HG02588 (cell line): ENCODE measurements around the gene PKP4.
"Not testable (repeated sequence)": the region's sequence is repeated elsewhere in the genome, so short reads cannot be mapped to it uniquely, and the experiment has no call there.

Experiments used
- ATAC-seq: cut with Tn5 transposase; IDR thresholded peaks from one replicate; pipeline ENCODE4 v1.9.1; 2021; ENCODE audit warnings: mild to moderate bottlenecking, moderate library complexity; ENCODE audit not compliant: unreplicated experiment

PKP4 gene

DNA sequence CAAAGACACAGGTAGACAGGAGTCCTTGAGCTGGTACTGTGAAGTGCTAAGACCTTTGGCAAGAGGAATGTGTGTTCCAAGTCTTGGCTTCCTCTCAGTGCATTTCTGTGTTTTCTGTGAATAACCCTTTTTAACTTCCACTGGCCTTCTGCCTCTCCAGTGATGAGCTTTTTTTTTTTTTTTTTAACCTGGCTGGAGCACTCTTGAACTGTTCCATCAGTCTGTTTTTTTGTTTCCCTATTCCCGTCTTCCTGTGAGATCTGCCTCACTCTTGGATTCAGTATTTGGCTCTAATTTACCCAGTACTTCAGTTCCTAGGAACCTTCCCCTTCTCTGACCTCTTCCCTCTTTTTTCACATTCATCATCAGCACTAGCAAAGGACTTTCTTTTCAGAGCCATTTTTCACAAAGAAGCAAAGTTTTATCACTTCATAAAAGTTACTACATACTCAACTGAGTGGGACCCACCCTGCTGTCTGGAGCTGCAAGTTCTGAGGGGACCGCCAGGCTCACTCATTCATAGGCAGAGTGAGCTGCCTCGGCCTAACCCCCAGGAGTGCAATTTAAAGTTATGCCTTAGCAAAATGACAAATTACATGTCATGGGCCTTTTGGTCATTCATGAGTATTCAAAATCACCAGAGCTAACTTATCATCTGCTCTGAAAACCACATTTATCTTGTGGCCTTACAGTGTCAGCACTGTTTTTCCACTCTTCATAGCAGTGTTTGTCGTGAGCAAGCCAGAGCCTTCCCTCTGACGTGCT lies 211.4 kb downstream of the PKP4 start:
- ATAC-seq, result no peak

DNA sequence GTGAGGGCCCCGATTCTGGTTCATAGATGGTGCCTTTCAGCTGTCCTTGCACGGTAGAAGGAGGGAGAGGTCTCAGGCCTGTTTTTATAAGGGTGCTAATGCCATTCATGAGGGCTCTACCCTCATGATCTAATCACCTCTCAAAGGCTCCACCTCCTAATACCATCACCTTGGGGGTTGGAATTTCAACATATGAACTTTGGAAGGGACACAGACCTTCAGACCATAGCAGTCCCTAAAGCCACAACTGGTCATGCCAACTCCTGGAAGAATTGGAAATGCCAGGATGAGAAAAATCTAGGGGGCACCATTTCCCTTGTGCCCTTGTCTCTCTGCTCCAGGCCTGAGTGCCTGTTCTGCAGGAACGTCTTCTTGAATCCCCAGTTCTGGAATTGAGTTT lies 213.5 kb downstream of the PKP4 start:
- no peak for ATAC-seq

GRCh38 chr2:158671360-158672245 lies 214.9 kb downstream of the PKP4 start:
- ATAC-seq, result no peak

DNA sequence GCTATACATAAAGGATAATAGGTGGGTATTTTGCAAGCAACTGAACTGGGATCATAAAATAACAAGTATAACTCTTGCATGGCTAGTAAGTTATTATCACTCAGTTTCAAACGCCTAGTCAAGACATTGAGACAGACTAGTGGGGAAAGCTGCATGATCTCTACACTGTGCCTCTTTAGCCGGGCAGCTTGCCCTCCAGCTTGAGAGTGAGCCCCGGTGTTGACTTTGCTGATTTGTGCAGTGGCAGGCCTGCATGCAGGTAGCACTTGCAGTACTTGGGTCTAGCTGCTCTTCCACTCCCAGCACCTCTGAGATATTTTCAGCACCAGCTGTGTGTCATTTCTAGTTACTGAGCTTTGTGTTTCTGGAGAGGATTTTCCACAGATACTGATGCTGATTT lies 219.5 kb downstream of the PKP4 start:
- ATAC-seq, result no peak

GRCh38 chr2:158676696-158677095 lies 219.9 kb downstream of the PKP4 start:
- no peak for ATAC-seq

DNA sequence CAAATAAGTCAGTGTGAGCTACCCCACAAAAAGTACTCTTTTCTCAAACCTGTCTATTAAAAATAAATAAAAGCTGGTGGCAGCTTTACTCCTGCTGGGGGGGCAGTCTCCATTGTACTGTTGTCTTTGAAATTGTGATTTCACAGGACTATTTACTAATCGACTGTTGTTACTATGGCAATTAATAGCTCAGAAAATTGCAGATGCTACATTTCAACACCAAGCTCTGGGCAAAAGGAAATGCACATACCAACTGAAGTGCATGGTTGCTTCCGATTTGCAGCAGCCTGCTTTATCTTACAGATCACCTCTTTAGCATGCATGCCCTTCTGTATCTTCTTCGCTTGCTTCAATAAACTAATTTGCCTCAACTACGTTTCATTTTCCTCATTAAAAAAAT lies 220.8 kb downstream of the PKP4 start:
- ATAC-seq, result no peak

GRCh38 chr2:158681816-158682215 lies 225.1 kb downstream of the PKP4 start:
- no peak for ATAC-seq

GRCh38 chr2:158685646-158686045 lies 228.9 kb downstream of the PKP4 start:
- ATAC-seq, result no peak

- no peak for ATAC-seq
These were observed 229.5 kb downstream of the PKP4 start for GRCh38 chr2:158686210-158686691.

DNA sequence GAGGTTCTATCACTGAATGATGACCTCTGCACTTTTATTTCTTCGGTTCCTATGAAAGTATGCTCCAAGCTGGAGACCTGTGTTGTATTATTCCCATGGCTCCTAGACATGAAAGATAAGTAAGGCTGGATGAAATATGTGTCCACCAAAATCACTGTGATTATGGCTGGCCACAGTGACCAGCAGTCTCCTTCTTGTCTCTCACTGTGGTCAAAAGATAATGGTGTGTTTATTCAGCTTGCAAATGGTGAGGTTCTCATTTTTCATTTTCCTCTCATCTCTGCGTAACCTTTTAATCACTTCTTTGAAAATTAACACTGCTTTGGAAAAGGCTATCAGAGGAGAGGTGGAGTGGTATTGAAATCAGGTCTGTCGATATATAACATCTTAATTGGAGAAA lies 230.6 kb downstream of the PKP4 start:
- ATAC-seq, result no peak

- no peak for ATAC-seq
These were observed 232.0 kb downstream of the PKP4 start for GRCh38 chr2:158688721-158689120.

DNA sequence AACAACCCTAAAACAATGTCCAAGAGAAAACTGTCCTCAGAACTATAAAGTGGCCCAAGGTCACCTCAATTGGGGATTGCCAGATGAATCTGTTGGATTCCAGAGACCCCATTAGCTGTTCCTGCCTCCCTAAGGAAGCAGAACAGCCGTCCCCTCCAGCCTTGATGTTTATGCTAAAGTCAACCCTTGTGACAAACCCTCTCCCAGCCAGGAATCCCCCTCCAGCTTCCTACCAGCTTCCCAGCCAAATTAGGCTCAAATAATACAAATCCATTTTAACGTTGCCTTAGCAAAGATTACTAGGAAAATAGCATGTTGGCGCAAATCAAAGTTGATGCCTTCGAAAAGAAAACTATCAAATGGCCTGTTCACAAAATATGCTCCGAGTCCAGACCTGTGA lies 232.6 kb downstream of the PKP4 start:
- ATAC-seq, result no peak

DNA sequence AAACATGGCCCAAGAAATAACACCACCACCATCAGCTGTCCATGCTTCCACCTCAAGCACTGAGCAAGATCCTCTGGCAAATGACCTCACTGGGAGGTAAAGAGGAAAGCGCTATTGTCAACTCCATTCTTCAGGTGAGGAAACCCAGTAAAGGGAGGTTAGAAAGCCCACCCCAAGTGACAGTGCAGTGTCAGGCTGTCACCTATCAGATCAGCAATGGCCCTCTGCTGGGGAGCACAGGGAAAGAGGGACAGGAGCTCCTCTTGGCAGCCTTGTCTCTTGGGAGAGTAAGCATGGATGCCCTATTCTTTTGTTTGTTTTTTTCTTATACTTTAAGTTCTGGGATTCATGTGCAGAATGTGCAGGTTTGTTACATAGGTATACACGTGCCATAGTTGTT lies 234.1 kb downstream of the PKP4 start:
- no peak for ATAC-seq

- no peak for ATAC-seq
These were observed 234.9 kb downstream of the PKP4 start for GRCh38 chr2:158691619-158692018.

DNA sequence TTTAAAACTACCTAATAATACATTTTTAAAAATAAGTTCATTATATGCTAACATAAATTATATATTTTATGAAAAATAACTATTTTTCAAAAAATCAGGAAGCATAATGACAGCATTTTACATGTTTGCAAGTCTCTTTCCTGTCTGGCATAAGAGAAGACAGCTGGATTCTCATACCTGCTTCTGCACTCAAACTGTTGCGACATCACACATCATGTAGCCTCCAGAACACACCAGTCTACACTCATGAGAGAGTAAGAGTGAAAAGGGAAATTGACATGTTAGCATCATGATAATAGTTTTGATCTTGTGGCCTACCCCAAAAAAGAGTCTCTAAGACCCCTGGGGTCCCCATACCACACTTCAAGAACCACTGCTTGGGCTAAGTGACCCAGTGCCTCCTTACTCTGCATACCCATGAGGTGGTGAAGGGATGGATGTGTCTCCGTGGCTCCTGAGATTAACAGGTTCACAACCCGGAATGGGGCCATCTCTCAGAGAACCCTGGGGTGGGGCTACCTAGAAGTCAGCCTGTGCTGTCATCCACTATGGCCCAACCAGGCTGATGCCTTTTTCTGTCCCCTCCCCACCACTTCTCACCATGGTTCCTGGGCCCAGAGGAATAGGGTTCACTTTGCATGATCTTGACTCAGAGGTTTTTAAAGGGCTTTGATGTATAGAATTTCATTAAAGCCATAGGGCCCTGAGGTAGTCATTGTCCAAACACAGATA lies 235.8 kb downstream of the PKP4 start:
- ATAC-seq, result no peak

- no peak for ATAC-seq
These were observed 236.7 kb downstream of the PKP4 start for GRCh38 chr2:158693476-158693875.

- no peak for ATAC-seq
These were observed 238.6 kb downstream of the PKP4 start for GRCh38 chr2:158695305-158695704.

DNA sequence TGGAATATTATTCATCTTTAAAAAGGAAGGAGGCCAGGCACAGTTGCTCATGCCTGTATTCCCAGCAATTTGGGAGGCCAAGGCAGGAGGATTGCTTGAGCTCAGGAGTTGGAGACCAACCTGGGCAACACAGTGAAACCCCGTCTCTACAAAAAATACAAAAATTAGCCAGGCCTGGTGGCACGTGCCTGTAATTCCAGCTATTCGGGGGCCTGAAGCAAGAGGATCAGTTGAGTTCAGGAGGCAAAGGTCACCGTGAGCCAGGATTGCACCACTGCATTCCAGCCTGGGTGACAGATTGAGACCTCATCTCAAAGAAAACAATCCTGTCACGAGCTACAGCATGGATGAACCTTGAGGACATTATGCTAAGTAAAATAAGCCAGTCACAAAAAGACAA lies 239.0 kb downstream of the PKP4 start:
- not testable (repeated sequence) for ATAC-seq

DNA sequence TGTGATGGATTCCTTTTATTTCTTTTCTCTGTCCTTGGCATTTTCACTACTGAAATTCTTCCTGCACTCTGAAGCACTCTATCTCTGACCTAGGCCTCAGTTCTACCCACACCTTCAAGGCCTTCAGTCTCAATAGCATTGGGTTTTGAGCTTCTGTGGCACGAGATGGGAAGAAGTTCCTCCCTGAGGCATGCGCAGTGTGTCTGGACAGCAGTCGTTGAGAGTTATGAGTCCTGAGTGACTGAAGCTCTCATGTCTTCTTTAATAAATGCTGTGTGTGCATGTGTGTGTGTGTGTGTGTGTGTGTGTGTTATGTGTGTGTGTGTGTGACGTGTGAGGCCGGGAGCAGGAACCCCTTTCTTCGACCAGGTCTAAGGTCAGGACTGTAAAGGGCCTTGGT lies 242.6 kb downstream of the PKP4 start:
- no peak for ATAC-seq

GRCh38 chr2:158701101-158701500 lies 244.3 kb downstream of the PKP4 start:
- no peak for ATAC-seq

GRCh38 chr2:158702740-158703139 lies 246.0 kb downstream of the PKP4 start:
- ATAC-seq, result no peak
